ENCODE measurements around the gene MYH10.

The MYH10 gene

DNA sequence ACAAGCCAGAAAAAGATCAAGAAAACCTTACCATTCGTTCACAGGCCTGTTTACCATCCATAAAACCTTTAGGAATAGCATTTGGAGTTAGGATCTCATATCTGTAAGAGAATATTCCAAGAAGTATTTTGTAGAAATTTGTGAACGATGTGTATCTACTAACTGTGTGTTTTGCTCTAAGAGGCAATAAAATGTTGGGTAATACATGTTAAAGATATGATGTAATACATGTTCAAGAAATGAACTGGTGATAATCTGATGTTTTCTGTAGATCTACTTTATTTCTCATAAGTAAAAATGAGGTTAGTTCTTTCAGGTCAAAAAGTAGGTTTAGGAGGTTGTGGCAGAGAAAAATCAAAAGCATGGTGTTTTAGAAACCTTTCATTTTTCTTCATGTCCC, 111.7 kb downstream of the MYH10 start:
- H3K9me3 ChIP-seq (ENCODE audit: insufficient read depth, low read length): no peaks in the 10 kb centered on the region
- H3K27ac ChIP-seq (ENCODE audit: low read depth, low read length): no peak overlapping the region
- no peaks in the 10 kb centered on the region for H3F3A ChIP-seq (ENCODE audit: insufficient read depth)
- no peaks in the 10 kb centered on the region for H4K20me1 ChIP-seq (ENCODE audit: low read depth, low read length)
- TF ChIP-seq, protein P1, sequence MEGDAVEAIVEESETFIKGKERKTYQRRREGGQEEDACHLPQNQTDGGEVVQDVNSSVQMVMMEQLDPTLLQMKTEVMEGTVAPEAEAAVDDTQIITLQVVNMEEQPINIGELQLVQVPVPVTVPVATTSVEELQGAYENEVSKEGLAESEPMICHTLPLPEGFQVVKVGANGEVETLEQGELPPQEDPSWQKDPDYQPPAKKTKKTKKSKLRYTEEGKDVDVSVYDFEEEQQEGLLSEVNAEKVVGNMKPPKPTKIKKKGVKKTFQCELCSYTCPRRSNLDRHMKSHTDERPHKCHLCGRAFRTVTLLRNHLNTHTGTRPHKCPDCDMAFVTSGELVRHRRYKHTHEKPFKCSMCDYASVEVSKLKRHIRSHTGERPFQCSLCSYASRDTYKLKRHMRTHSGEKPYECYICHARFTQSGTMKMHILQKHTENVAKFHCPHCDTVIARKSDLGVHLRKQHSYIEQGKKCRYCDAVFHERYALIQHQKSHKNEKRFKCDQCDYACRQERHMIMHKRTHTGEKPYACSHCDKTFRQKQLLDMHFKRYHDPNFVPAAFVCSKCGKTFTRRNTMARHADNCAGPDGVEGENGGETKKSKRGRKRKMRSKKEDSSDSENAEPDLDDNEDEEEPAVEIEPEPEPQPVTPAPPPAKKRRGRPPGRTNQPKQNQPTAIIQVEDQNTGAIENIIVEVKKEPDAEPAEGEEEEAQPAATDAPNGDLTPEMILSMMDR (IDR thresholded peaks at IDR 0.05; ENCODE audit: insufficient read depth, low read length, poor library complexity, severe bottlenecking): no peak
- TF ChIP-seq EZH2phosphoT487 (conservative IDR thresholded peaks at IDR 0.05; ENCODE audit: low read length): no peak
- no peaks in the 10 kb centered on the region for H3K79me2 ChIP-seq (ENCODE audit: insufficient read depth, low read length)
- H2AFZ ChIP-seq (ENCODE audit: low read depth, low read length, severe bottlenecking): no peak overlapping the region
- no peaks in the 10 kb centered on the region for H3K27me3 ChIP-seq (ENCODE audit: low read length)
- no peak overlapping the region for H3K9ac ChIP-seq (ENCODE audit: low read length)
- H3K4me3 ChIP-seq (ENCODE audit: insufficient read depth, low read length, poor library complexity, severe bottlenecking): no peak overlapping the region
- H3K4me2 ChIP-seq (ENCODE audit: low read depth, low read length, poor library complexity, severe bottlenecking): no peak overlapping the region
- no peaks in the 10 kb centered on the region for H3K36me3 ChIP-seq (ENCODE audit: low read length)
- H3K9me2 ChIP-seq (replicated peaks; ENCODE audit: insufficient read depth, low read length): no peaks in the 10 kb centered on the region

DNA sequence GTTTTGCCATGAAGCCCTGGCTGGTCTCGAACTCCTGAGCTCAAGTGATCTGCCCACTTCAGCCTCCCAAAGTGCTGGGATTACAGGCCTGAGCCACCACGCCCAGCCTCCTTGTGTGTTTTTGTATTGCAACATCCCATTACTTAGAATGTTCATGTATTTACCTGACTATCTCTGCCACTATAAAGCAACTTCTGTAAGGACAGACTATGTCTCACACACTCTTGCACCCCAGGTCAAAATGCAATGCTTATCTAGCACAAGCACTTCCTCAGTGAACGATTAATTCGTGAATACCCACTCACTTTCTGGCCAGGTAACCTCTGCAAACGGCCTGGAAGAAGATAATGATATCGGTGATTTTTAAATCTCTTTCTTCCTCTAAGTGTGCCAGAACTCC, 112.2 kb downstream of the MYH10 start:
- Histone ChIP-seq H3K27me3 (ENCODE audit: low read length) (no peaks in the 10 kb centered on the region), H3K9me2 (replicated peaks; ENCODE audit: insufficient read depth, low read length) (no peaks in the 10 kb centered on the region), H4K20me1 (ENCODE audit: low read depth, low read length) (no peaks in the 10 kb centered on the region), H2AFZ (ENCODE audit: low read depth, low read length, severe bottlenecking) (no peak overlapping the region), H3K9me3 (ENCODE audit: insufficient read depth, low read length) (no peaks in the 10 kb centered on the region), H3K4me2 (ENCODE audit: low read depth, low read length, poor library complexity, severe bottlenecking) (no peak overlapping the region), H3K9ac (ENCODE audit: low read length) (no peak overlapping the region), H3F3A (ENCODE audit: insufficient read depth) (no peaks in the 10 kb centered on the region), H3K79me2 (ENCODE audit: insufficient read depth, low read length) (no peaks in the 10 kb centered on the region), H3K36me3 (ENCODE audit: low read length) (no peaks in the 10 kb centered on the region), H3K4me3 (ENCODE audit: insufficient read depth, low read length, poor library complexity, severe bottlenecking) (no peak overlapping the region), H3K27ac (ENCODE audit: low read depth, low read length) (no peak overlapping the region)
- TF ChIP-seq, protein P1 (IDR thresholded peaks at IDR 0.05; ENCODE audit: insufficient read depth, low read length, poor library complexity, severe bottlenecking): no peak
- no peak for TF ChIP-seq EZH2phosphoT487 (conservative IDR thresholded peaks at IDR 0.05; ENCODE audit: low read length)

DNA sequence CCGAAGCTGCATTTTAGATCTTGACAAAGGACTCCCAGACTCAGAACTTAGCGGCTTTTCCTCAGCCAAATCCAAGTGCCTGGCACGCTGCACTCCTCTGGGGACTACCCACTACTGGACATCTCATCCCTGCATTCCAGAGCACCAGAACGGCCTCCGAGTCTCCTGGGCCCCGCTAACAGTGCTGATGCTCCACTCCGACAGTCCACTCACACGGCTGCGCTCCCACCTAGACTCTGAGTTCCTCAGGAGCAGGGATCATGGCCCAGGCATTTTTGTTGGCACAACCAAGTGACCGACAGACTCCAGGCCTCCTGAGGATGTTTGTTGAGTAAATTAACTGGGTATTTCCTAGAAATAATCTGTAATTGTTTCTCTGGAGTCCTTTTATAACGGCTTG, 115.7 kb downstream of the MYH10 start:
- Histone ChIP-seq H3K36me3 (ENCODE audit: low read length) (no peaks in the 10 kb centered on the region), H3K4me2 (ENCODE audit: low read depth, low read length, poor library complexity, severe bottlenecking) (no peak overlapping the region), H3K4me3 (ENCODE audit: insufficient read depth, low read length, poor library complexity, severe bottlenecking) (no peak overlapping the region), H2AFZ (ENCODE audit: low read depth, low read length, severe bottlenecking) (no peak overlapping the region), H3K9me2 (replicated peaks; ENCODE audit: insufficient read depth, low read length) (no peaks in the 10 kb centered on the region), H3K9me3 (ENCODE audit: insufficient read depth, low read length) (no peaks in the 10 kb centered on the region), H4K20me1 (ENCODE audit: low read depth, low read length) (no peaks in the 10 kb centered on the region), H3K27ac (ENCODE audit: low read depth, low read length) (no peak overlapping the region), H3K9ac (ENCODE audit: low read length) (no peak overlapping the region), H3K27me3 (ENCODE audit: low read length) (no peaks in the 10 kb centered on the region), H3K79me2 (ENCODE audit: insufficient read depth, low read length) (no peaks in the 10 kb centered on the region), H3F3A (ENCODE audit: insufficient read depth) (no peaks in the 10 kb centered on the region)
- TF ChIP-seq, protein P1 (IDR thresholded peaks at IDR 0.05; ENCODE audit: insufficient read depth, low read length, poor library complexity, severe bottlenecking): no peak
- TF ChIP-seq EZH2phosphoT487 (conservative IDR thresholded peaks at IDR 0.05; ENCODE audit: low read length): no peak
